ENCODE data around the gene PSMD1. TPM values are rescaled to one million over a fixed set of nuclear protein-coding genes. Genes with fewer than 3 reads are reported as not detected.

PSMD1 gene
- total and polyA plus RNA-seq, 2 of the 8 experiments (the other 6 are each of a cell fraction or from before 2014, with no cell fraction given): 179 to 272 TPM

DNA sequence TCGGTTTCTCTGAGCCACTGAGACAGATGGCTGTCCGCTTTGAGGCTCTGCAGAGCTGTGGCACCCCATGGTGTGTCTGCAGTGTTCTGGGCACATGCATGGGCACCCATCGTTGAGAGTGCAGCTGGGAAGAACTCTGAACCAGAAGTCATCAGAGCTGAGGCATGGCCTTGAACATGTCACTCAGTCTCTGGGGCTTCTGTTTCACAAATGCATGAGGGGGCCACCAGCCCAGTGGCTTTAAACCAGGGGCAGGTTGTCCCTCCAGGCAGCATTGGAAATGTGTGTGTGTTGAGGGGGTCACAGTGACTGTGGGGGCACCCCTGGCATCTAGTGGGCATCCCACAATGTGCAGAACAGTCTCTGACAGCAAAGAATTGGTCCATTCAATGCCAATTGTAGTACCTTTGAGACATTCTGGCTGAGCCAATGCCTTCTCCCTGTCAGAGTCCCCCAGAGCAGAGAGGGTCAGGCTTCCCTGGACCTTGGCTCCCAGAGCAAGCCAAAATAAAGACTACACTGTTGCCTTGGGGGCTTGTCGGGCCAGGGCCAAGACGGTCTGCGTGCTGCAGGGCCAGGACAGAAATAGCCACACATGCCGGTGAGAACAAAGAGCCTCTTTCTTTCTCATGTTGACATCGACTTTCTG lies 9.3 kb upstream of the PSMD1 start:
- peaks cover 0 to 18% (median 8%) of the 10 kb centered on the region in 4 experiments; a peak in 5 of 7 replicates for H3K27me3 ChIP-seq (replicated peaks in 1 of 4; ENCODE audit: control insufficient read depth in 3 of 4, extremely low read depth in 1 of 4, insufficient read depth in 3 of 4, low read length in 3 of 4)
- H3K23me2 ChIP-seq (ENCODE audit: low read depth, low read length): peaks cover 2% of the 10 kb centered on the region; the same call in 1 of the 2 replicates
- H4K5ac ChIP-seq (ENCODE audit: insufficient read length, low read depth, low read length): no peak overlapping the region
- no peak overlapping the region for H3K56ac ChIP-seq (replicated peaks; ENCODE audit: insufficient read length, low read depth, low read length)
- no peak for FAIRE-seq
- no peak overlapping the region for H2AFZ ChIP-seq (ENCODE audit: low read length)
- H2BK5ac ChIP-seq (ENCODE audit: low read depth, low read length): no peak overlapping the region
- CTCF ChIA-PET (ENCODE audit: partially characterized antibody): interaction anchor here (0.7 to 1.8 kb wide), 6 partner anchors 10 to 223 kb away, joined by 3 to 5 read pairs (median 4); partner anchors contain the start of gene PSMD1
- no peaks in the 10 kb centered on the region for H4K20me1 ChIP-seq (replicated peaks in 1 of 2; ENCODE audit: control insufficient read depth in 1 of 2, insufficient read depth in 2 of 2, low read length in 2 of 2)
- no peaks in the 10 kb centered on the region for H3K9me3 ChIP-seq (ENCODE audit: insufficient read depth in 2 of 2, low read depth in 1 of 2, low read length in 1 of 2)
- peaks cover 2 to 3% (median 3%) of the 10 kb centered on the region in 4 experiments; a peak in 5 of 7 replicates for H3K4me1 ChIP-seq (replicated peaks in 1 of 4; ENCODE audit: control insufficient read depth in 3 of 4, insufficient read depth in 4 of 4, low read length in 3 of 4)
- no peak overlapping the region for H3K9ac ChIP-seq (replicated peaks in 1 of 4; ENCODE audit: extremely low read depth in 1 of 4, low read depth in 3 of 4, low read length in 3 of 4)
- H4K91ac ChIP-seq (replicated peaks; ENCODE audit: insufficient read length, low read length): no peak overlapping the region
- H3K4me2 ChIP-seq (ENCODE audit: insufficient read depth in 1 of 2, low read depth in 2 of 2, low read length in 2 of 2): no peak overlapping the region
- DNase-seq (ENCODE audit: low read depth in 1 of 2, low spot score in 2 of 2): no peak
- H3K14ac ChIP-seq (ENCODE audit: insufficient read length): no peak overlapping the region
- POLR2A ChIA-PET (ENCODE audit: partially characterized antibody): interaction anchor here (1.0 kb wide), 1 partner anchor 19 kb away, joined by 3 read pairs; no protein-coding TSS in a partner anchor
- H2BK20ac ChIP-seq (ENCODE audit: low read length): no peak overlapping the region
- H3K36me3 ChIP-seq (ENCODE audit: control insufficient read depth in 2 of 4, insufficient read depth in 4 of 4, low read length in 3 of 4): no peaks in the 10 kb centered on the region
- H3K18ac ChIP-seq (ENCODE audit: extremely low read depth, low read length): no peak overlapping the region
- 90% methylated on average over 8 of the region's 8 CpGs; no CpG with 5 or more reads in 1 of the 2 experiments for WGBS, 2 experiments (ENCODE audit: extremely low coverage in 1 of 2, insufficient coverage in 1 of 2, insufficient read length in 1 of 2, insufficient replicate concordance in 2 of 2, low coverage in 1 of 2, low lambda C conversion rate in 2 of 2, missing lambda C conversion rate in 1 of 2)
- H3K79me2 ChIP-seq (ENCODE audit: control insufficient read depth in 1 of 2, insufficient read depth in 2 of 2, low read length in 2 of 2): no peaks in the 10 kb centered on the region
- H3K4ac ChIP-seq (replicated peaks; ENCODE audit: insufficient read length, low read depth, low read length): no peak overlapping the region
- H3K4me3 ChIP-seq (ENCODE audit: extremely low read depth in 1 of 4, insufficient read depth in 2 of 4, low read depth in 3 of 4, low read length in 4 of 4): no peak overlapping the region
- H2BK12ac ChIP-seq (ENCODE audit: low read depth, low read length): no peak overlapping the region; the same call in 1 of the 2 replicates
- TF ChIP-seq KDM1A (IDR thresholded peaks at IDR 0.05; ENCODE audit: borderline replicate concordance, low read length) (no peak), ZNF274 (IDR thresholded peaks at IDR 0.05; ENCODE audit: borderline replicate concordance, extremely low read depth, low read length) (no peak), CHD2 (IDR thresholded peaks at IDR 0.05; ENCODE audit: low read length) (no peak), TAF1 (IDR thresholded peaks at IDR 0.05; ENCODE audit: low read depth, low read length) (no peak), HDAC6 (IDR thresholded peaks at IDR 0.05; ENCODE audit: low read depth, low read length) (no peak), POLR2A (IDR thresholded peaks at IDR 0.05; ENCODE audit: control extremely low read depth in 1 of 2, low read depth in 2 of 2, low read length in 2 of 2) (no peak), RFX5 (IDR thresholded peaks at IDR 0.05; ENCODE audit: borderline replicate concordance, low read depth, low read length) (no peak), BACH1 (IDR thresholded peaks at IDR 0.05; ENCODE audit: low read length) (no peak), ASH2L (IDR thresholded peaks at IDR 0.05; ENCODE audit: low read length) (no peak), SRF (IDR thresholded peaks at IDR 0.05; ENCODE audit: low read depth, low read length) (no peak), SIX5 (IDR thresholded peaks at IDR 0.05; ENCODE audit: low read depth, low read length) (no peak), TCF12 (IDR thresholded peaks at IDR 0.05; ENCODE audit: low read depth, low read length) (no peak)
- no peak overlapping the region for H2BK120ac ChIP-seq (replicated peaks; ENCODE audit: low read depth, low read length)
- no peak overlapping the region for H2BK15ac ChIP-seq (ENCODE audit: low read length)
- H4K8ac ChIP-seq (ENCODE audit: extremely low read depth, insufficient read depth, low read length): no peak overlapping the region
- no peak overlapping the region for H3K23ac ChIP-seq (ENCODE audit: insufficient read length)
- H2AK5ac ChIP-seq (ENCODE audit: low read depth, low read length): no peak overlapping the region
- no peak overlapping the region for H3K27ac ChIP-seq (ENCODE audit: low read depth, low read length)
- H3K79me1 ChIP-seq (ENCODE audit: low read depth, low read length): no peaks in the 10 kb centered on the region
